Mammary epithelial cell (primary cell): Measurements from ENCODE around the gene SEBOX.

Experiments used
- EZH2 ChIP-seq: IDR thresholded peaks from 2 replicates; pipeline ENCODE4 v1.6.1; 2012; ENCODE audit warnings: low read length, inconsistent platforms, borderline replicate concordance
- TF ChIP-seq, protein P1 (sequence below), 2 donors: IDR thresholded peaks in 1 of 2; conservative IDR thresholded peaks in 1 of 2; 2 replicates each; pipeline ENCODE4 v1.5.1; 2011 to 2012; ENCODE audit warnings: inconsistent platforms in 2 of 2, low read length in 2 of 2, mild to moderate bottlenecking in 2 of 2, control low read depth in 1 of 2, low read depth in 1 of 2; ENCODE audit not compliant: insufficient read depth in 1 of 2; ENCODE audit errors: extremely low read depth in 1 of 2

DNA sequence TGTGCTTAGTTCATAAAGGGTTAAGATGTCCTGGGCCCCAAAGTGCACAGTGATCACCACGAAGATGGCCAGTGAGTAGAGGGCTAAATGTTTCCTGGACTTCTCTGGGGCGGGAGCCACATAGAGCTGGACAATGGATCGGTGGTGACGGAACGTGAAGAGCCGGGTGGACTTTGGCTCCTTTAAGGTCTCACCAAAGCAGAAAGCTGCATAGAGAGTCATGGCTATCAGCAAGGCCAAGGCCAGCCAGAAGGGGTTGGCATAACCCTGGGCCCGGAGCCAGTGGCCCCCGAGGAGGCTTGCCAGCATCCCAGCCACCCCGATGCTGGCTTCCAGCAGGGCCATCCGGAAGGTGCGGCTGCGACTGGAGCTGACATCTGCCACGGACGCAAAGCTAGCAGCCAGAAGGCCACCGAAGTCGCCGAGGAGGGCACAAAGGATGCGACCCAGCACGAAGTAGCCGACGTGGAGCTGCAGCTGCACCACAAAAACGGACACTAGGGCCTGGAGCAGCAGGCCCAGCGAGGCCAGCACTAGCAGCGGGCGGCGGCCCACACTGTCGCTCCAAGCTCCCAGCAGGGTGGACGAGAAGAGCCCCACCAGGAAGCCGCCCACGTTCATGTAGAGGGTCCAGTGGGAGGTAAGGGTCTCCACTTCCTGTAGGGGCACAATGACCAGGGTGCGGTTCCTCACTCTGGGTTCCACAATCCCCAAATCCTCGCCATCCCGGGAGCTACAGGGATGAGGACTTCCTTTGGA is 40.0 kb upstream of the SEBOX start:
- TF ChIP-seq, protein P1, sequence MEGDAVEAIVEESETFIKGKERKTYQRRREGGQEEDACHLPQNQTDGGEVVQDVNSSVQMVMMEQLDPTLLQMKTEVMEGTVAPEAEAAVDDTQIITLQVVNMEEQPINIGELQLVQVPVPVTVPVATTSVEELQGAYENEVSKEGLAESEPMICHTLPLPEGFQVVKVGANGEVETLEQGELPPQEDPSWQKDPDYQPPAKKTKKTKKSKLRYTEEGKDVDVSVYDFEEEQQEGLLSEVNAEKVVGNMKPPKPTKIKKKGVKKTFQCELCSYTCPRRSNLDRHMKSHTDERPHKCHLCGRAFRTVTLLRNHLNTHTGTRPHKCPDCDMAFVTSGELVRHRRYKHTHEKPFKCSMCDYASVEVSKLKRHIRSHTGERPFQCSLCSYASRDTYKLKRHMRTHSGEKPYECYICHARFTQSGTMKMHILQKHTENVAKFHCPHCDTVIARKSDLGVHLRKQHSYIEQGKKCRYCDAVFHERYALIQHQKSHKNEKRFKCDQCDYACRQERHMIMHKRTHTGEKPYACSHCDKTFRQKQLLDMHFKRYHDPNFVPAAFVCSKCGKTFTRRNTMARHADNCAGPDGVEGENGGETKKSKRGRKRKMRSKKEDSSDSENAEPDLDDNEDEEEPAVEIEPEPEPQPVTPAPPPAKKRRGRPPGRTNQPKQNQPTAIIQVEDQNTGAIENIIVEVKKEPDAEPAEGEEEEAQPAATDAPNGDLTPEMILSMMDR (conservative IDR thresholded peaks at IDR 0.05 in 1 of 2, IDR thresholded peaks at IDR 0.05 in 1 of 2; ENCODE audit: extremely low read depth in 1 of 2, insufficient read depth in 1 of 2, low read depth in 1 of 2, low read length in 2 of 2) = no peak
- no peak for TF ChIP-seq EZH2
